Liver (tissue), 9 donors: Measurements from ENCODE around the gene ESRRA. TPM values are rescaled to one million over a fixed set of nuclear protein-coding genes. Genes with fewer than 3 reads are reported as not detected.

Experiments used
- DNase-seq: peaks from one replicate; pipeline ENCODE4 v3.0.0-alpha.2; 2017; ENCODE audit warnings: low spot score
- H3K27ac ChIP-seq, 2 donors: one replicate each; pipeline ENCODE4 v1.7.0; 2013; ENCODE audit warnings: inconsistent platforms in 2 of 2, low read length in 2 of 2, control low read depth in 1 of 2, low read depth in 1 of 2, mild to moderate bottlenecking in 1 of 2
- H3K27me3 ChIP-seq, 4 donors: one replicate each; pipeline versions ENCODE4 v1.6.1 to v1.7.0; 2013; ENCODE audit warnings: low read length in 3 of 4, inconsistent platforms in 1 of 4, mild to moderate bottlenecking in 1 of 4, moderate library complexity in 1 of 4; ENCODE audit not compliant: control insufficient read depth in 4 of 4, insufficient read depth in 4 of 4
- H3K36me3 ChIP-seq, 4 donors: one replicate each; pipeline versions ENCODE4 v1.6.1 to v1.7.0; 2013; ENCODE audit warnings: low read length in 3 of 4, mild to moderate bottlenecking in 3 of 4, low read depth in 1 of 4, moderate library complexity in 1 of 4; ENCODE audit not compliant: control insufficient read depth in 4 of 4, insufficient read depth in 3 of 4
- H3K4me1 ChIP-seq, 4 donors: one replicate each; pipeline versions ENCODE4 v1.6.1 to v1.7.0; 2013; ENCODE audit warnings: low read length in 3 of 4, mild to moderate bottlenecking in 3 of 4, moderate library complexity in 1 of 4; ENCODE audit not compliant: control insufficient read depth in 4 of 4, insufficient read depth in 4 of 4
- H3K4me3 ChIP-seq, 3 donors: one replicate each; pipeline versions ENCODE4 v1.6.1 to v1.7.0; 2013; ENCODE audit warnings: low read length in 3 of 3, control low read depth in 1 of 3, low read depth in 1 of 3, mild to moderate bottlenecking in 1 of 3
- H3K9ac ChIP-seq, 2 donors: one replicate each; pipeline ENCODE4 v1.7.0; 2013; ENCODE audit warnings: low read length in 2 of 2, mild to moderate bottlenecking in 2 of 2, moderate library complexity in 2 of 2, control low read depth in 1 of 2, low read depth in 1 of 2
- H3K9me3 ChIP-seq, 4 donors: one replicate each; pipeline versions ENCODE4 v1.6.1 to v1.7.0; 2013; ENCODE audit warnings: low read length in 3 of 4; ENCODE audit not compliant: control insufficient read depth in 4 of 4
- FOXA1 ChIP-seq: IDR thresholded peaks from 2 replicates; pipeline ENCODE4 v1.6.1; 2016; ENCODE audit warnings: antibody characterized with exemption
- REST ChIP-seq: IDR thresholded peaks from 2 replicates; pipeline ENCODE4 v1.6.1; 2016; ENCODE audit warnings: antibody characterized with exemption, mild to moderate bottlenecking
- SP1 ChIP-seq: IDR thresholded peaks from 2 replicates; pipeline ENCODE4 v1.6.1; 2018; ENCODE audit warnings: antibody characterized with exemption, mild to moderate bottlenecking
- WGBS: extraction: QIAGEN DNeasy Blood & Tissue Kit; methylation state at CpG from one replicate; pipeline ENCODE4 v1.1.7; 2013; 5-methylcytosine and 5-hydroxymethylcytosine counted together
- polyA plus RNA-seq, 2 donors: library from polyadenylated mRNA; stranded (reverse) in 1 of 2; unstranded in 1 of 2; fragments of 200-250 nt in 1 of 2; fragments of >200 nt in 1 of 2; fragmentation: Nextera tagmentation in 1 of 2; extraction: Ambion mirVana in 1 of 2; gene quantifications; one replicate each; pipeline versions ENCODE4 v1.2.1 to v1.2.3, GENCODE V29; 2013 to 2015
- total RNA-seq, 2 donors: library from RNA; depleted of rRNA; stranded (reverse); fragments of >200 nt; gene quantifications; one replicate each; pipeline ENCODE4 v1.2.3, GENCODE V29; 2014
- TF ChIP-seq, protein P1 (sequence below): fragments of 150-350 bp; IDR thresholded peaks from 2 replicates; pipeline ENCODE4 v1.5.1; 2017; ENCODE audit warnings: improper control_type of control experiment, low read depth, low read length; ENCODE audit not compliant: missing input control
- TF ChIP-seq, protein P2 (sequence below): IDR thresholded peaks from 2 replicates; pipeline ENCODE4 v1.6.1; 2016; ENCODE audit warnings: antibody characterized with exemption
- donor health status: healthy.
- donor health status: healthy.
- donor health status: healthy.
- donor health status: healthy.
- donor health status: healthy.

Gene ESRRA
- total and polyA plus RNA-seq, 4 donors = 13.9 to 64.8 (median 37.5) TPM

DNA sequence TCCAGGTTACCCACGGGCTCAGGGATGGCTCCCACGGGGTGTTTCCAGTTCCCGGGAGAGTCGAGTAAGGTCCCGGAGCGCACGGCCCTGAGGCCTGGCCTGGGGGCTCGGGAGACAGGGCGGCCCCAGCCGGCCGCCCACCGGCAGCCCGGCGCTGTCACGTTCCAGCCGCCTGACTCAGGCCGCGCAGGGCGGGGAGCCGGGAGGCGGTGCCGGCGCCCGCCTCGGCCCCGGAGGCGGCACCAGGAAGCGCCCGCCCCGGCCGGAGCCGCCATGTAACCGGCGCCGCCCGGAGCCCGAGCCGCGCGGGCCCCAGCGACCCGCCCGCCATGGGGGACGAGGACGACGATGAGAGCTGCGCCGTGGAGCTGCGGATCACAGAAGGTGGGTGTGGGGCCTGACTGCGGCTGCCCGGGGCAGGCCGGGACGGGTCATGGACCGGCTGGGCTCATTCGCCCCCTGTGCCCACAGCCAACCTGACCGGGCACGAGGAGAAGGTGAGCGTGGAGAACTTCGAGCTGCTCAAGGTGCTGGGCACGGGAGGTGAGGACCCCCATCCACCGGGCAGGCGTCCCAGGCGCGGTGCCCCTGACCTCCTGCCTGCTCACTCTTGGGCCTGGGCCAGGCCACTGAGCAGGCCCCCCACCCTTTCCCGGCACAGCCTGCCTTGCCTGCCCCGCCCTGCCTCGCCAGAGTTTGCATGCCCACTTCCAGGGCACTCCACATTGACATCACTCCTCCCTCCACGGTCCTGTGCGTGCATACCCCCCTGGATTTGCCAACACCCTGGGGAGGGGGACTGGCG, 53.8 kb downstream of the ESRRA start, which contains the start of gene RPS6KA4:
Gene RPS6KA4 (plus strand): TSS at position 256 of the 805 bp plus-strand sequence. CDS start 74 bp downstream, at position 330.
- WGBS = 2% methylated on average over 70 of the region's 70 CpGs
- Histone ChIP-seq H3K36me3 (peaks cover 4 to 24% (median 15%) of the 10 kb centered on the region in 4 donors), H3K9me3 (no peaks in the 10 kb centered on the region), H3K27ac (peak within 1 kb of the TSS; percentile 69 to 79), H3K4me3 (peak within 1 kb of the TSS; percentile 84 to 92 (median 88)), H3K27me3 (no peaks in the 10 kb centered on the region), H3K9ac (peak within 1 kb of the TSS; percentile 67 to 99), H3K4me1 (peaks cover 9 to 32% (median 21%) of the 10 kb centered on the region in 4 donors)
- TF ChIP-seq FOXA1 = no peak
- TF ChIP-seq, protein P1, sequence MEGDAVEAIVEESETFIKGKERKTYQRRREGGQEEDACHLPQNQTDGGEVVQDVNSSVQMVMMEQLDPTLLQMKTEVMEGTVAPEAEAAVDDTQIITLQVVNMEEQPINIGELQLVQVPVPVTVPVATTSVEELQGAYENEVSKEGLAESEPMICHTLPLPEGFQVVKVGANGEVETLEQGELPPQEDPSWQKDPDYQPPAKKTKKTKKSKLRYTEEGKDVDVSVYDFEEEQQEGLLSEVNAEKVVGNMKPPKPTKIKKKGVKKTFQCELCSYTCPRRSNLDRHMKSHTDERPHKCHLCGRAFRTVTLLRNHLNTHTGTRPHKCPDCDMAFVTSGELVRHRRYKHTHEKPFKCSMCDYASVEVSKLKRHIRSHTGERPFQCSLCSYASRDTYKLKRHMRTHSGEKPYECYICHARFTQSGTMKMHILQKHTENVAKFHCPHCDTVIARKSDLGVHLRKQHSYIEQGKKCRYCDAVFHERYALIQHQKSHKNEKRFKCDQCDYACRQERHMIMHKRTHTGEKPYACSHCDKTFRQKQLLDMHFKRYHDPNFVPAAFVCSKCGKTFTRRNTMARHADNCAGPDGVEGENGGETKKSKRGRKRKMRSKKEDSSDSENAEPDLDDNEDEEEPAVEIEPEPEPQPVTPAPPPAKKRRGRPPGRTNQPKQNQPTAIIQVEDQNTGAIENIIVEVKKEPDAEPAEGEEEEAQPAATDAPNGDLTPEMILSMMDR = peak; percentile 4
- DNase-seq = peak; percentile 66

DNA sequence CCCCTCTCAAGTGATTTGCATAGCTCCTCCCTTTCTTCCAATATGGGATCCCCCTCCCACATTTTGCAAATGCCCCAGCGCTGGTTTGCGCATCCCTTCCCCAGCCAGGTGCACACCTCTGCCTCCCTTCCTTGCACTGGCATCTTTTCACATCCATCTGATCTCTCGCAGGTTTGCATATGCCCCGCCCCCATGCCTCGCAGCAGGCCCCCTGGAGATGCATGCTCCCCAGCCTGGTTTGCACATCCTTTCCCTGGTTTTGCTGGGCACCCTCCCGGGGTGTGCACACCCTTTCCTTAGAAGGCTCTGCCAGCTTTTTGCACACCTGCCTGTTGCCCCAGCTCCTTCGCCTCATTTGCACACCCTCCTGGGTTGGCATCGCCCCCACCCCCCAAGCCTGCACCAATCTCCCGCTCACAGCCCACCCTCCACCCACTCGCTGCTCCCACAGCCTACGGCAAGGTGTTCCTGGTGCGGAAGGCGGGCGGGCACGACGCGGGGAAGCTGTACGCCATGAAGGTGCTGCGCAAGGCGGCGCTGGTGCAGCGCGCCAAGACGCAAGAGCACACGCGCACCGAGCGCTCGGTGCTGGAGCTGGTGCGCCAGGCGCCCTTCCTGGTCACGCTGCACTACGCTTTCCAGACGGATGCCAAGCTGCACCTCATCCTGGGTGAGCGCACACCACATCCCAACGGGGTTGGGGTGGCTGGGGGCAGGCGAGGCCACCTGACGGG, 54.6 kb downstream of the ESRRA start:
- no peak for DNase-seq
- WGBS = 80% methylated on average over 38 of the region's 38 CpGs
- Histone ChIP-seq H3K9me3 (no peaks in the 10 kb centered on the region), H3K27ac (no peak overlapping the region), H3K4me3 (peak overlapping the region; percentile 84 to 92 (median 88)), H3K36me3 (peaks cover 4 to 26% (median 18%) of the 10 kb centered on the region in 4 donors), H3K4me1 (peaks cover 9 to 29% (median 19%) of the 10 kb centered on the region in 4 donors), H3K27me3 (no peaks in the 10 kb centered on the region), H3K9ac (peak overlapping the region in 1 of 2 donors; percentile 99)
- TF ChIP-seq SP1 (no peak), FOXA1 (no peak), REST (no peak)
- TF ChIP-seq, protein P2, sequence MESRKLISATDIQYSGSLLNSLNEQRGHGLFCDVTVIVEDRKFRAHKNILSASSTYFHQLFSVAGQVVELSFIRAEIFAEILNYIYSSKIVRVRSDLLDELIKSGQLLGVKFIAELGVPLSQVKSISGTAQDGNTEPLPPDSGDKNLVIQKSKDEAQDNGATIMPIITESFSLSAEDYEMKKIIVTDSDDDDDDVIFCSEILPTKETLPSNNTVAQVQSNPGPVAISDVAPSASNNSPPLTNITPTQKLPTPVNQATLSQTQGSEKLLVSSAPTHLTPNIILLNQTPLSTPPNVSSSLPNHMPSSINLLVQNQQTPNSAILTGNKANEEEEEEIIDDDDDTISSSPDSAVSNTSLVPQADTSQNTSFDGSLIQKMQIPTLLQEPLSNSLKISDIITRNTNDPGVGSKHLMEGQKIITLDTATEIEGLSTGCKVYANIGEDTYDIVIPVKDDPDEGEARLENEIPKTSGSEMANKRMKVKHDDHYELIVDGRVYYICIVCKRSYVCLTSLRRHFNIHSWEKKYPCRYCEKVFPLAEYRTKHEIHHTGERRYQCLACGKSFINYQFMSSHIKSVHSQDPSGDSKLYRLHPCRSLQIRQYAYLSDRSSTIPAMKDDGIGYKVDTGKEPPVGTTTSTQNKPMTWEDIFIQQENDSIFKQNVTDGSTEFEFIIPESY = no peak
